ENCODE data around the gene TGM6. TPM values are rescaled to one million over a fixed set of nuclear protein-coding genes. Genes with fewer than 3 reads are reported as not detected.

The TGM6 gene
- total RNA-seq, 2 experiments from 2014 or later: not detected

DNA sequence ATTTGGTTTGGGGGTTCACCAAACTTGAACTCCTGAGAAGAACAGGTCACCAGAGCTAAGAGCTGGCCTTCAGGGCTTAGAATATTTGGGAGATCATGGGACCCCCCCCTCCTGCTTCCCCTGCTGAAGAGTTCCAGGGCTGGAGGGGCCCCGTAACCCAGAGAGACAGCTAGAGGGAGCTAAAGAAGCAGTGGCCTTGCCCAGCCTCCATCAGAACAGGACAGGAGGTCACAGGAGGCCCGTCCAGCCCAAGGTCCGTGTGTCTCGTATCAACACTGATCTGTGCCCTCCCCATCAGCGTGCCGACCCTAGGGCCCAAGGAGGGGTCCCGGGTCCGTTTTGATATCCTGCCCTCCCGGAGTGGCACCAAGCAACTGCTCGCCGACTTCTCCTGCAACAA, 40.6 kb upstream of the TGM6 start:
- H3K36me3 Mint-ChIP-seq (ENCODE audit: low read depth): no peaks in the 10 kb centered on the region
- peaks cover 6% of the 10 kb centered on the region for H3K27me3 Mint-ChIP-seq
- Histone ChIP-seq H3K9me3 (ENCODE audit: control insufficient read depth in 1 of 2, insufficient read depth in 1 of 2, low read length in 2 of 2) (no peaks in the 10 kb centered on the region), H3K4me1 (ENCODE audit: insufficient read depth, low read length) (no peaks in the 10 kb centered on the region), H3K36me3 (ENCODE audit: insufficient read depth, low read length) (no peaks in the 10 kb centered on the region), H3K4me3 (ENCODE audit: low read length) (no peak overlapping the region), H3K27me3 (ENCODE audit: control insufficient read depth in 1 of 2, insufficient read depth in 2 of 2, low read length in 2 of 2) (no peaks in the 10 kb centered on the region), H3K27ac (ENCODE audit: low read depth in 1 of 2, low read length in 2 of 2) (no peak overlapping the region)
- no peaks in the 10 kb centered on the region for H3K4me1 Mint-ChIP-seq (ENCODE audit: low read depth)
- POLR2A ChIA-PET: no interaction called here
- CTCF ChIA-PET: no interaction called here
- H3K9me3 Mint-ChIP-seq: no peaks in the 10 kb centered on the region
- no peak overlapping the region for H3K27ac Mint-ChIP-seq
- no peak for DNase-seq
- no peak for ATAC-seq (ENCODE audit: poor library complexity)
- TF ChIP-seq, protein P1, sequence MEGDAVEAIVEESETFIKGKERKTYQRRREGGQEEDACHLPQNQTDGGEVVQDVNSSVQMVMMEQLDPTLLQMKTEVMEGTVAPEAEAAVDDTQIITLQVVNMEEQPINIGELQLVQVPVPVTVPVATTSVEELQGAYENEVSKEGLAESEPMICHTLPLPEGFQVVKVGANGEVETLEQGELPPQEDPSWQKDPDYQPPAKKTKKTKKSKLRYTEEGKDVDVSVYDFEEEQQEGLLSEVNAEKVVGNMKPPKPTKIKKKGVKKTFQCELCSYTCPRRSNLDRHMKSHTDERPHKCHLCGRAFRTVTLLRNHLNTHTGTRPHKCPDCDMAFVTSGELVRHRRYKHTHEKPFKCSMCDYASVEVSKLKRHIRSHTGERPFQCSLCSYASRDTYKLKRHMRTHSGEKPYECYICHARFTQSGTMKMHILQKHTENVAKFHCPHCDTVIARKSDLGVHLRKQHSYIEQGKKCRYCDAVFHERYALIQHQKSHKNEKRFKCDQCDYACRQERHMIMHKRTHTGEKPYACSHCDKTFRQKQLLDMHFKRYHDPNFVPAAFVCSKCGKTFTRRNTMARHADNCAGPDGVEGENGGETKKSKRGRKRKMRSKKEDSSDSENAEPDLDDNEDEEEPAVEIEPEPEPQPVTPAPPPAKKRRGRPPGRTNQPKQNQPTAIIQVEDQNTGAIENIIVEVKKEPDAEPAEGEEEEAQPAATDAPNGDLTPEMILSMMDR (IDR thresholded peaks at IDR 0.05): no peak
- no peak overlapping the region for H3K4me3 Mint-ChIP-seq
- intact Hi-C loops (cut with DNase I, micrococcal nuclease): no loop called here

GRCh38 chr20:2340823-2341222, 39.9 kb upstream of the TGM6 start:
- TF ChIP-seq, protein P1 (IDR thresholded peaks at IDR 0.05): no peak
- ATAC-seq (ENCODE audit: poor library complexity) (no peak), DNase-seq (no peak)
- CTCF ChIA-PET: no interaction called here
- Histone ChIP-seq H3K36me3 (ENCODE audit: insufficient read depth, low read length) (no peaks in the 10 kb centered on the region), H3K9me3 (ENCODE audit: control insufficient read depth in 1 of 2, insufficient read depth in 1 of 2, low read length in 2 of 2) (no peaks in the 10 kb centered on the region), H3K27ac (ENCODE audit: low read depth in 1 of 2, low read length in 2 of 2) (no peak overlapping the region), H3K27me3 (ENCODE audit: control insufficient read depth in 1 of 2, insufficient read depth in 2 of 2, low read length in 2 of 2) (no peaks in the 10 kb centered on the region), H3K4me1 (ENCODE audit: insufficient read depth, low read length) (no peaks in the 10 kb centered on the region), H3K4me3 (ENCODE audit: low read length) (no peak overlapping the region)
- H3K27me3 Mint-ChIP-seq: peaks cover 6% of the 10 kb centered on the region
- POLR2A ChIA-PET: no interaction called here
- H3K4me3 Mint-ChIP-seq: no peak overlapping the region
- intact Hi-C loops (cut with DNase I, micrococcal nuclease): no loop called here
- no peaks in the 10 kb centered on the region for H3K9me3 Mint-ChIP-seq
- H3K4me1 Mint-ChIP-seq (ENCODE audit: low read depth): no peaks in the 10 kb centered on the region
- no peak overlapping the region for H3K27ac Mint-ChIP-seq
- H3K36me3 Mint-ChIP-seq (ENCODE audit: low read depth): no peaks in the 10 kb centered on the region

DNA sequence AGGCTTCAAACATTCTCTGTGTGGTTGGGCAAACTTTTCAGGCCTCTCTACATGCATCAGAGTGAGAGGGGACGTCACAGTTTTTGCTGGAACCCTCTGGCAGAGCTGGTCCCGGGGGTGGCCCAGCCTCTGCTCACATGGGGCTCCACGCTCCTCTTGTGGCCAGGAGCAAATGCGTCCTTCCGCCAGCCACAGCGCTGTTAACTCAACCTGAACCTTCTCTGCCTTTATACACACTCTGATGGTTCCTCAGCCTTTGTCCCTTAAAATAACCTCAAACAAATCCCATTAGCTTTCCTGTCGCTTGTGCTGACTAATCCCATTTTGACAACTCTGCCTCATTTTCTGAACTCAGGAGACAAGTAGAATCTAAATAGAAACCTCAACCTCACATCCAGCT, 39.4 kb upstream of the TGM6 start:
- H3K9me3 ChIP-seq (ENCODE audit: control insufficient read depth in 1 of 2, insufficient read depth in 1 of 2, low read length in 2 of 2): no peaks in the 10 kb centered on the region
- H3K27ac Mint-ChIP-seq: no peak overlapping the region

More for the DNA sequence above, 39.4 kb upstream of the TGM6 start:
- no peak overlapping the region for H3K27ac ChIP-seq (ENCODE audit: low read depth in 1 of 2, low read length in 2 of 2)
- no peak overlapping the region for H3K4me3 ChIP-seq (ENCODE audit: low read length)
- no peaks in the 10 kb centered on the region for H3K27me3 ChIP-seq (ENCODE audit: control insufficient read depth in 1 of 2, insufficient read depth in 2 of 2, low read length in 2 of 2)
- DNase-seq (no peak), ATAC-seq (ENCODE audit: poor library complexity) (no peak)
- ChIA-PET CTCF (no interaction called here), POLR2A (no interaction called here)
- TF ChIP-seq, protein P1 (IDR thresholded peaks at IDR 0.05): no peak
- Mint-ChIP-seq H3K36me3 (ENCODE audit: low read depth) (no peaks in the 10 kb centered on the region), H3K4me1 (ENCODE audit: low read depth) (no peaks in the 10 kb centered on the region), H3K9me3 (no peaks in the 10 kb centered on the region), H3K4me3 (no peak overlapping the region), H3K27me3 (peaks cover 6% of the 10 kb centered on the region)
- H3K4me1 ChIP-seq (ENCODE audit: insufficient read depth, low read length): no peaks in the 10 kb centered on the region
- H3K36me3 ChIP-seq (ENCODE audit: insufficient read depth, low read length): no peaks in the 10 kb centered on the region
- intact Hi-C loops (cut with DNase I, micrococcal nuclease): no loop called here

All from CD4-positive, alpha-beta T cell (primary cell).